GM23248 (cell line): Measurements from ENCODE around the gene SOD3.

Experiments used
- EZH2 ChIP-seq: fragments of 200-600 bp; sonication (generic); IDR thresholded peaks from 2 replicates; pipeline ENCODE4 v1.6.1; 2018; ENCODE audit warnings: antibody characterized with exemption, mild to moderate bottlenecking; ENCODE audit not compliant: insufficient read depth, poor library complexity, severe bottlenecking
- EZH2phosphoT487 ChIP-seq: fragments of 200-600 bp; sonication (generic); IDR thresholded peaks from 2 replicates; pipeline ENCODE4 v1.6.1; 2018; ENCODE audit warnings: antibody characterized with exemption, moderate library complexity, mild to moderate bottlenecking, low read depth; ENCODE audit not compliant: insufficient read depth

- TF ChIP-seq EZH2 (no peak), EZH2phosphoT487 (no peak)
These were observed 451 bp downstream of the SOD3 start for GRCh38 chr4:24795666-24796381.
